Daoy (cell line): ENCODE measurements around the gene BEND2. TPM values are rescaled to one million over a fixed set of nuclear protein-coding genes. Genes with fewer than 3 reads are reported as not detected.
"Not testable (repeated sequence)": the region's sequence is repeated elsewhere in the genome, so short reads cannot be mapped to it uniquely, and the experiment has no call there.

Experiments
- DNase-seq: peaks from one replicate; pipeline ENCODE4 v3.0.0-alpha.2; 2015; ENCODE audit warnings: low read depth
- total RNA-seq: library from RNA; depleted of rRNA; stranded (reverse); fragments of >200 nt; shearing (Covaris generic); gene quantifications from 2 replicates; pipeline ENCODE4 v1.2.3, GENCODE V29; 2014; rRNA removed

The BEND2 gene
- not detected in 2 replicates for total RNA-seq

DNA sequence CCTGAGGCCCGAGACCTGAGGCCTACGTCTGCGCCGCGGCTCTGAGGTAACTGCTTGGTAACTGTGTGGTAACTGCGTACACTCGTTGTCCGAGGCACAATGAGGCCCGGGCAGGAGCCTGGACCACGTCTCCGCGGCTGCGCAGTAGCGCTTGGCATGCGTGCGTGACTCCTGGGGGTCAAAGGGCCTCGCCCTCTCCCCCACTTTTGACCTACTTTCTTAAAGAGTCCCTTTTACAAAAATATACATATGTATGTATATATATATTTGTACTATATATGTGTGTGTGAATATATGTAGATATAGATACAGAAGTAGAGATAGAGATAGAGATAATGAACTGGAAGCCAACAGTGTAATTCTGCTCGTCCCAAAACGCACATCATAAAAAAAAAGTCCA lies at the start of gene BEND2:
TSS of gene BEND2 (minus strand) at position 101 of the 400 bp plus-strand sequence. CDS start 136 bp downstream, outside the sequence.
- DNase-seq: no peak

DNA sequence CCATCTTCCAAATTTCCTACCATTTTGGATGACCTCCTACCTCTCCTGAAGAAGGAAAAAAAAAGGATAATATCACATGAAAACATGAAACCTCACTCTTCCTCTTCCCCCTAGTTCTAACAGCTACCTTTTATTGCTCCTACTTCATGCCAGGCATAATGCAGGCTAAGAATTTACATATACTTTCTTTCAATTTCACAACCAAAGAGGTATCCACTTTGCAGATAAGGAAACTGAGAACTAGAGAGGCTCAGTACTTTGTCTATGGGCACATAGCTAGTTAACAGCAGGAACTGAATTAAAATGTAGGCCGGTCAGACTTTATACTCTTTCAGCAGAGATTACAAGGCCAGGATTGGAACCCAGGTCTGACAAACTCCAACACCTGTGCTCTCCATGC lies 34.4 kb upstream of the BEND2 start:
- DNase-seq: no peak

DNA sequence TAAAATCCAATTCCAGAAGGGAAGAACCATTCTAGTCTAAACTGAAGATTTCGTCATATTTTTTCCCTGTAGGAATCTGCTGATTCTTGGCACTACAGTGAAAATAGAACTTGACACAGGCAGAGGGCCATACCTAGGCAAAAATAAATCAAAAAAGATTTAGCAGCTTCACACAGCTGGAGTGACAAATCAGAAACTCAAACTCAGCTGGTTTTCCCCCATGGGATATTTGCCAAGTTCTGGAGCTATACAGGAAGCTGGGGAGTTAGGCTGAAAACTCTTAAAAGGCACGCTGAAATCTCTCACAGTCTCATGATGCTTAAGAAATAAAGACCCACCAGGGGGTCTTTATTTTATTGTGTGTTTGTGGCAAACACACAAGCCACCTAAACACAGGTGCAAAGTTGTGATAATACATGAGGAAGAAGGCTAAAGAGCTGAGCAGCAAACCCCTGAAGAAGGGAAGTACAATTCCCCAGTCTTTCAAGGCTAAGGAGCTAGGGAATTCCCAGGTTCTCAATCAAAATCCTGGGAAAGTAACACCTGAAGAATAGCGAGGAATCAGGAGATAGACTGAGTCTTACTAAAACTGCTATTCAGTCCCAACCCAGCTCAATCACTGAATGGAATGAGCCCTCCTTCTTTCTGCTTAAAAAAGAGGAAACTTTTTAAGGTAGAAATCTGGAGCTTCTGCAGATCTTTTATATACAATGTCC lies 32.1 kb upstream of the BEND2 start:
- no peak for DNase-seq

DNA sequence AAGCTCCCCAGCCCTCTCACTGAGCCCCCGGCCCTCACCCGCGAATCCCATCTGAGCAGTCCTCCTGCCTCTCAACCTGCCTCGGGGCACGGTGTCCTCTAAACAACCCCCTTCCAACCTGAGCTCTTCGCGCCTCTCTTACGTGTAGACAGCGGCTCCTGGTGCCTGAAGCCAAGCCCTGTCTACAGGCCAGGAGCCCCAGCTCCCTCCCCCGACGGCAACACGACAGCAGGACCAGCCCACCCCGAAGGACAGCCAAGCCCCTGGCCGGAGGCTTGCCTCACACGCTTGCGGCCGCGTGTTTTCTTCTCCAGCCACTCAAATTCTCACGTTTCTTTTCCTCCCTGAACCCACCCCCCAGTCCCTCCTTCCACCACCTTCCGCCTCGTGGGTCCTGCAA lies 9.0 kb upstream of the BEND2 start:
- DNase-seq: not testable (repeated sequence)

- no peak for DNase-seq
These were observed 7.4 kb upstream of the BEND2 start for GRCh38 chrX:18228069-18228468.

GRCh38 chrX:18227458-18227857 lies 6.8 kb upstream of the BEND2 start:
- no peak for DNase-seq

DNA sequence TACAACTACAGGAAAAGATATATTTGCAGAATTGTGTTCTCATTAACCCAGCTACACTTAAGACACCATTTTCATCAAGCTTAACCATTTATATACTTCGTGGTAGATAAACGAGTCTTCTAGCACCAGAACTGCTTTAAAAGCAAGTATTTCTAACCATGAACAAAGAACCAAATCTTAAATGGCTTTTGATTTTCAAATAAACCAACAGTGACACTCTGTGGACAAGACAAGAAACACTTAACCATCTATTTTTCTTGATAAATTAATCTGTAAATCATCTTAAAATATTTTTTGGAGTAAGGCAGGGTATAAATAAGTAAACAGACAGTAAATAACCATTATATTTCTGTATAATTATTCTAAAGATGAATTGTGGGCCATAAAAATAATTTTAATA lies 10.2 kb downstream of the BEND2 start:
- no peak for DNase-seq

- no peak for DNase-seq
These were observed 14.0 kb downstream of the BEND2 start for GRCh38 chrX:18206657-18207056.

DNA sequence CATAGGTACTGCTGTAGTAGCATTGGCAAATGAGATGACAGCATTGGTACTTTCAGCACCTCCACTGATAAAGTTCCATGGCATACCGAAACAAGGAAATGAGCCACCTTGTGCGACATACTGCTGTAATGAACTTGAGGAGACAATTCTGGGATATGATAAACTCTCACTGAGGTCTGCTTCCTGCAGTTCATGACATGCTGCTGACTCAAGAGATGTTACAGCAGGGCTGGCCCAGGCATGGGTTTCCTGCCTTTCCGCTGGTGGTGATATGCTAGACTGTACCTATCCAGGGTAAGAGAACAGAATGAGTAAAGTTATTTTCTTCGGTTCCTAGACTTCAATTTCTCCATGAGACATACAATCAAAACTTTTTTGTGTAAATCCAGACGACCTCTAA lies 17.1 kb downstream of the BEND2 start:
- DNase-seq: no peak

GRCh38 chrX:18194688-18195087 lies 26.0 kb downstream of the BEND2 start:
- no peak for DNase-seq

DNA sequence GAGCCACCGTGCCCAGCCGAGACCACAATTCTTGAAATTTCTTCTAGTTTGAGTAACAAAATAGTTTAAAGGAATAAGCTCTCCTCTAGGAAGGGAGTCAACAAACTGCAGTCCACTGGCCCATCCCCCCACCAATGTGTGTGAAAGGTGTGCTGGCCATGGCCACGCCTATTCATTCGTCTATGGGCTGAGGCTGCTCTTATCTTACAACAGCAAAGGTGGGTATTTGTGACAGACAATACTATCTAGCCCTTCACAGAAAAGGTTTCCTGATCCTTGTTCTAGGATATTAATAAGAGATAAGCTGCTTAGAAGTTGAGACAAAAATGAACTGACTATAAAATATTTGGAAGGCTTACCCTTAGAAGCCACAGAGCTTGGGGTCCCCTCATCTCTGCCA lies 41.2 kb downstream of the BEND2 start:
- DNase-seq: no peak

- no peak for DNase-seq
These were observed 45.7 kb downstream of the BEND2 start for GRCh38 chrX:18174971-18175370.

GRCh38 chrX:18174209-18174608 lies 46.5 kb downstream of the BEND2 start:
- DNase-seq: no peak

DNA sequence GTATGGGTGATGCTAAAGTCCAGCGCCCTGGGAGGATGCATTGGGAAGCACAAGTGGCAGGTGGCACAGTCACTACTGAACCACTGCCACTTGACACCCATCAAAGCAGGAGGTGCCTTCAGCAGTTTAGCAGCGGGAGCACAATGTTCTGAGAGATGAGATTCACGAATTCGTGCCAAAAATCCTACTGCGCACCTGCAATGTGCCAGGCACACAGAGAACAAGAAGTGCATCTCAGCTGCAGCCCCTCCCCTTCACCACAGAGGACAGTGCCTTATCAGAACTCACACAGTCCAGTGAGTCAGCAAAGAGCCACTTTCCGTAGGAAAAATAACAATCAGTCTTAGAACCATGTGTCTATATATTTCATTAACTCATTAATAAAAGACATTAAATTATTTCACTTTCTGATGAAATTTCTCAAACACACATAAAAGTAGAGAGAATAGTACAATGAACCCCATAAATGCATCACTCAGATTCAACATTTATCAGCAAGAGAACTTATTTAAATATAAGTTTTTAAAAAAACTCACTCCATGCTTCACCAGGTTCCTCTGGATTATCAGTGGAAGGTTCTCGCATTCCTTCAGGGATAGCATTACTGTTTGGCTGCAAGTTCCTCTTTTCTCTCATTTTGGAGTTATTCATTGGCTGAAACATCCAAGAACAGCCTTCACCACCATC lies 47.0 kb downstream of the BEND2 start:
- DNase-seq: peak; percentile 5

- DNase-seq: no peak
These were observed 47.7 kb downstream of the BEND2 start for GRCh38 chrX:18172970-18173369.

GRCh38 chrX:18170910-18171309 lies 49.8 kb downstream of the BEND2 start:
- DNase-seq: no peak

- no peak for DNase-seq
These were observed 54.6 kb downstream of the BEND2 start for GRCh38 chrX:18166068-18166467.

DNA sequence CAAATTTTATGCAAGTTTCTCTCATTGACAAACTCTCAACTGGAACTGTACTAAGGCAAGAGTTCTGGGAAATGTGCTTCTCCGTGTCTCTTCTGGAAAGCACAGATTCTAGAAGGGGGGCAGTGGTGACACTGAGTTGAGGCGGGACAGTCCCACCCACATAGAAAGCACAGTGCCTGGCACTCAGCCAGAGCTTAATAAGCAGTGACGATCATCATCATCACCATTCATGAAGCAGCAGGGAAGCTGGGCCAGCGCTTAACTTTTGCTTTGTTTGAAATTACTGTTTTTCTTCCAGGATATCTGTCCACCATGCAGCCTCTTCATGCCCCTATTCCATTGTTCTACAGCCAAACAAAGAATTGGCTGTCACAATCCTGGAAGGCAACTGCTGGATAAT lies 60.3 kb downstream of the BEND2 start:
- peak; percentile 12 for DNase-seq

DNA sequence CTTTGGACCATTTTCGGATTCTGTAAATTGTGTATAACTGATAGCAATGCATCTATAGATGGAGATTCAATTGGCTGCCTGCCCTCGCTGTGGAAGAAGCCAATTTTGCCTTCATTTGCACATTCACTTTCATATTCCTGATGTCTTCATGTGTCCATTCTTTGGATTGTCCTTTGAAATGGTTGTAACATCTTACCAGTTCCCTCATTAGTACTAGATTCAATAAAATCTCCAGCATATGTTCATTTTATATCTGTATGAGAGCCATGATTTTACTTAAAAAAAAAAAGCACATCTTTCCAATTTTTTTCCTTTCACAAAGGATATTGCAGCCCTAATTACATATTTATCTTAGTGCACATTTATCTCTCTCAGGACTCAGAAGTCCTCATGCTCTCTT lies 61.7 kb downstream of the BEND2 start:
- no peak for DNase-seq

DNA sequence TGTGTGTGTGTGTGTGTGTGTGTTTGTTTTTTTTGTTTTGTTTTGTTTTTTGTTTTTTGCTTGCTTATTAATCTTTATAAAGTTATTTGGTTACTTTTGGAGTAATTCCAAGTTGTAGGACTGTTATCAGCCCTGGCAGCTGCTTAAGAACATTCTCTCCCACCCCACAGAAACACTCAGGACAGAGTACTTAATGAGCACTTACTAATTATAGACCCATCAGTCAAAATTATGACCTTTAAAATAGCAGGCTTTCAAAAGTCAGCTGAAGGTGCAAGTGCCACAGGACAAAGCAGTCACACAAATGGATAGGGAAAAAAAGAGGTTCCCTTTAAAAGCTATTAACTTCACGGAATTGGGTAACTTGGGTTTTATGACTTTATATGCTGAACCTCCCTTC lies 69.0 kb downstream of the BEND2 start:
- no peak for DNase-seq

- no peak for DNase-seq
These were observed 69.5 kb downstream of the BEND2 start for GRCh38 chrX:18151157-18151556.

DNA sequence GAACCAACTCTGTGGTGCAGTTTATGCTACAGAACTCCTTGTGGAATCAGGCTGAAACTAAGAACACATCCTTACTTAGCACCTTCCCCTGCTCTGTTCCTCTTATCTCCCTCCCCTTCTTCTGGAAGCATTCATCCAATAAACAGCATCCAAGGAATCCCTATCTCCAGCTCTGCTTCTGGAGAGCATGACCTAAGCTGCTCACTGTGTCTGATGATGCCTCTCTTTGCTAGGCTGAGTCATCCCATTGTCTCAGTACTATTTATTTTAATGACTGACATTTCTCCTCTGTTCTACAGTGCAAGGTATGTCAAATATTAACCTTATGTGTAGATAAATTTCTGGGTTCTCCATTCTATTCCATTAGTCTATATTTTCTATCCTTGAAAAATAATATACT lies 71.2 kb downstream of the BEND2 start:
- DNase-seq: no peak

DNA sequence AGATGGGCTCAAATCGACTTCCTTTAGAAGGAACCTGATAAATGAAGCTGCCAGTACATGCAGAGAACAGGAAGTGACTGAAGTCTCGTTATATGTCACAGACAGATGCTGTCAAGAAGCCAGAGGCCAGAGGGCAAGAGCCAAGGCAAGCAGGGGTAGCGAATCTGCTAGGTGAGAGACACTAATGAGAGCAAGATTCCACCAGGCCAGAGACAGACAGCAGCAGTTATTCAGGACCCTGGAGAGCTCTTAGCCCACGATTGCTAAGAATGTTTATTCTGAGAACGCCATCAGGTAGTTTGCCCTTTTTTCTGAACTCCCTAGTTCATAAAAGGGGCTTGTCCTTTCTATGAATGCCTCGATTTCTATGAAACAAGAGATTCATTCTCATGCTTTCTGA lies 73.7 kb downstream of the BEND2 start:
- peak; percentile 4 for DNase-seq

- no peak for DNase-seq
These were observed 74.7 kb downstream of the BEND2 start for GRCh38 chrX:18146009-18146408.
